ENCODE data around the gene USP48.
"Not testable (repeated sequence)": the region's sequence is repeated elsewhere in the genome, so short reads cannot be mapped to it uniquely, and the experiment has no call there.

Gene USP48

DNA sequence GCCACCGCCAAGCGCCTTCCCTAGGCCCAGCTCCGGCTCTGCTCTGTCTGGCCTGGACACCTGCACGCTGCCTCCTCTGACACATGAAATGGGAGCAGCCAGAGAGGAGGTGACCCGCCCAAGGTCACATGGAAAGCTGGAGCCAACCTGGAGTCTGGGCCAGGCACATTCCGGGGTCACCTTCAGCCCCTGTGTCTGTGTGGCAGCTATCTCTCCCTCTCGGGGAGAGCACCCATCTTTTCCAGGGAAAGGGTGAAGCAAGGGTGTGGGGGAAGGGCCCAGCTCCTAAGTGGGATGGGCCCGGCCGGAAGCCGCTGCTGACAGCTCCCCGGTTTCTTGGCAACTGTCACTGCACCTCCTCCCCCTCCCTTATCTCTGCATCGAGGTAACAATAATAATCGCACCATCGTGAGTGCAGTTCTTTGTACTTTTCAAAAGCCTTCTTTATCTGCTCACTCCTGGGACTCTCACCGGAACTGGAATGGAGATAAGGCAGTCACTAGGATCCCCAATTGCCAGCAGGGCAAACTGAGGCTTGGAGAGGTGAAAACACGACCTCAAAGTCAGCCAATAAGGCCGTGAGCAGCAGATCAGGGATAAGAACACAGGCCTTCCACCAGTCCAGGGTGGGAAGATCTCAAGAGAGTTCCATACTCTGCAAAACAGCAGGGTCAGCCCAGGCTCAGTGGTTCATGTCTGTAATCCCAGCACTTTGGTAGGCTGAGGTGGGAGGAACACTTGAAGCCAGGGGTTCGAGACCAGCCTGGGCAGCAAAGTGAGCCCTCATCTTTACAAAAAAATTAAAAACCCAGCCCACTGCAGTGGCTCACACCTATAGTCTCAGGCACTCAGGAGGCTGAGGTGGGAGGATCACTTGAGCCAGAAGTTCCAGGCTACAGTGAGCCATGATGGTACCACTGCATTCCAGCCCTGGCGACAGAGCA is 150.7 kb downstream of the USP48 start:
- DNase-seq, result no peak

DNA sequence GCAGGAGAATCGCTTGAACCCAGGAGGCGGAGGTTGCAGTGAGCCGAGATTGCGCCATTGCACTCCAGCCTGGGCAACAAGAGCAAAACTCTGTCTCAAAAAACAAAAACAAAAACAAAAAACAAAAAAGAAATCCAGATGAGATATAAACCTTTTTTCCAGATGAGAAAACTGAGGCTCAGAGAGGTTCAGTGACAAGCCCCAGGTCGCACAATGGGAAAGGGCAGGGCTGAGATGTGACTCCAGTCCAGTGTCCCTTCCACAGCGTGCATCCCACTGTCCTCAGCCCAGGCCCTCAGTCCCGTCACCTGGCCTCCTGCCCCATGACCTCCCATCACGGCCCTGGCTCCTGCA is 151.4 kb downstream of the USP48 start:
- not testable (repeated sequence) for DNase-seq

DNA sequence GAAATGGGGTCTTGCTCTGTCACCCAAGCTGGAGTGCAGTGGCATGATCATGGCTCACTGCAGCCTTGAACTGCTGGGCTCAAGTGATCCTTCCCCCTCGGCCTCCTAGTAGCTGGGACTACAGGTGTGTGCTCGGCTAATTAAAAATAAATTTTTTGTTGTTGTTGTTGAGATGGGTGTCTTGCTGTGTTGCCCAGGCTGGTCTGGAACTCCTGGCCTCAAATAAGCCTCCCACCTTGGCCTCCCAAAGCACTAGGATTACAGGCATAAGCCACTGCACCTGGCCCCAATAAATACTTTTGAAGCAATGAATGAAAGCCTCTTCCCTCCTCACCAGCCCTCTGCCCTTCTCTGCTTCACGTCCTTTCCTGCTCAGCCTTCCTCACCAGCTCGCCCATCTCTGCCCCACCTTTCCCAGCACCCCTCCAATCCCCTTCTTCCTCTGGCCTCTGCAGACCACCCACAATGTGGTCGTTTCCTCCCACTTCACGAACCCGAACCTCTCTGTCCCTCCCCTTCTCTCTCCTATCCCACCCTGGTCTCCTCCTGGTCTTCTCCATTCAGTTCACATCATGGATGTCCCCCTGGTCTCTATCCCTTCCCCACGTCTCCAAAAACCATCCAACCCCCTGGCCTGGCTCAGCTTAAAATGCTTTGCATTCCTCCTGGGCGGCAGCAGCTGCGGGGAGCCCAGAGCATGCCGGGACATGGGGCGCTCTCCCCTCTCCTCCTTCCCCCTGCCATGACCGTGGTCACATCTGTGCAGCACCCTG is 152.2 kb downstream of the USP48 start:
- no peak for DNase-seq

DNA sequence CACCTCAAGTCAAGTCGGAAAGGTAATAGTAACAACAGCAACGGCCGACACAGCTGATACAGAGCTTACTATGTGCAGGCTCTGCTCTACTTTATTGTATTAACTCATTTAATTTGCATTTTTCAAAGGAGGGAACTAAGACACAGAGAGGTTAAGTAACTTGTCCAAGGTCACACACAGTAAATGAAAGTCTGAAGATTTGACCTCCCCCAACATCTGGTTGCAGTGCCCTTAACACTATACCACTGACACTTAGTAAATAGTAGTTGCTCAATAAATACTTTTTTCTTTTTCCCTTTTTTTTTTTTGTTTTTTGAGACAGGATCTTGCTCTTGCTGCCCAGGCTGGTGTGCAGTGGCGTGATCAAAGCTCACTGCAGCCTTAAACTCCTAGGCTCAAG is 153.0 kb downstream of the USP48 start:
- DNase-seq, result no peak

DNA sequence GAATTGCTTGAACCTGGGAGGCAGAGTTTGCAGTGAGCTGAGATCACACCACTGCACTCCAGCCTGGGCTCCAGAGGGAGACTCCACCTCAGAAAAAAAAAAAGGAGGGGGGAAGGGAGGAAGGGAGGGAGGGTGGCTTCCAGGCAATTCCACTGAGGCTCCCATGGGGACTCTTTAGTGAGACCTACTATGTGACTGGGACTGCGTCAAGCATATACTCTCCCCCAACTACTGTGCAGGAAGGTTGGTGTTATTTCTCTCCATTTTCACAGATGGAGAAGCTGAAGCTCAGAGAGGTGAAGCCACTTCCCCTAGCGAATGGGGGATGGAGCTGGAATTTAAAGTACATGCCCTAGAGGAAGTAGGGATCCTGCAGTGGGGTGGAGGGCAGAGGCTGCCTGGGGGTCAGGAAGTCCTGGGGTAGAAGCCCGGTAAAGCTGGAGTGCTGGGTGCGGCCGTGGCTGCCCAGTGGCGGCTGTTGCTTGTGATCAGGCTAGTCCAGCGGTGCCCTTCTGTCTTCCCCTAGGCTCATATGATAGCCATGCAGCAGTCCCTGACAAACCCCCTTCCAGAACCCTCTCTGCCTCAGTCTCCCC is 154.1 kb downstream of the USP48 start:
- DNase-seq, result no peak
